HG03432 (cell line): ENCODE results near the gene STXBP6.

ENCODE experiments used
- ATAC-seq: cut with Tn5 transposase; IDR thresholded peaks from one replicate; pipeline ENCODE4 v1.9.1; 2021; ENCODE audit warnings: mild to moderate bottlenecking, moderate library complexity; ENCODE audit not compliant: unreplicated experiment

STXBP6 gene

GRCh38 chr14:25049568-25050268, at the start of gene STXBP6:
Gene STXBP6, minus strand, starts transcription at chr14:25050147. Its CDS starts 75,329 bp downstream, at chr14:24974818.
- peak; percentile 68 for ATAC-seq

- ATAC-seq: no peak
Measured at GRCh38 chr14:25097120-25097519, 47.2 kb upstream of the STXBP6 start.

- ATAC-seq: no peak
Measured at GRCh38 chr14:25095736-25096437, 45.9 kb upstream of the STXBP6 start.

GRCh38 chr14:25094171-25094907, 44.4 kb upstream of the STXBP6 start:
- ATAC-seq: no peak

GRCh38 chr14:25092258-25092740, 42.4 kb upstream of the STXBP6 start:
- no peak for ATAC-seq

- no peak for ATAC-seq
Measured at GRCh38 chr14:25090716-25091454, 40.9 kb upstream of the STXBP6 start.

GRCh38 chr14:25090256-25090655, 40.3 kb upstream of the STXBP6 start:
- no peak for ATAC-seq

- ATAC-seq: no peak
Measured at GRCh38 chr14:25089496-25089895, 39.5 kb upstream of the STXBP6 start.

GRCh38 chr14:25086821-25087396, 37.0 kb upstream of the STXBP6 start:
- ATAC-seq: no peak

DNA sequence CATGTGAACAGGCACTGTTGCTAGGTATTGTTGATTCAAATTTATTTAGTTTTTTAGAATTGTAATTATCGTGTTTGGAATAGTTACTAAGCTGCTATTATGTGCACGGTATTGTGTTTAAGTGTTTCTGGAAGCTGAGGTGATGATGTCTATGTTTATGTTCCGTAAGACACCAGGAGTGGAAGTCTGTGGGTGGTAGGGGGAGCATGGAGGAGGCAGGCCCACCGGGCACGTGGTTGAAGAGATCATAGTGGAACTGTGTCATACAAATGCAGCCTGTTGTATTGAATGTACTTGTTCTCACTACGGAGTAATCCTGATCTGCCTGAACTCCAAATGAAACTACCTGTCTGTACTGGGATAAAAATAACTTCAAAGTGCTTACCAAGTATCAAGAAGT, 36.1 kb upstream of the STXBP6 start:
- ATAC-seq: no peak

GRCh38 chr14:25080682-25081081, 30.7 kb upstream of the STXBP6 start:
- no peak for ATAC-seq

GRCh38 chr14:25079311-25079710, 29.4 kb upstream of the STXBP6 start:
- no peak for ATAC-seq

DNA sequence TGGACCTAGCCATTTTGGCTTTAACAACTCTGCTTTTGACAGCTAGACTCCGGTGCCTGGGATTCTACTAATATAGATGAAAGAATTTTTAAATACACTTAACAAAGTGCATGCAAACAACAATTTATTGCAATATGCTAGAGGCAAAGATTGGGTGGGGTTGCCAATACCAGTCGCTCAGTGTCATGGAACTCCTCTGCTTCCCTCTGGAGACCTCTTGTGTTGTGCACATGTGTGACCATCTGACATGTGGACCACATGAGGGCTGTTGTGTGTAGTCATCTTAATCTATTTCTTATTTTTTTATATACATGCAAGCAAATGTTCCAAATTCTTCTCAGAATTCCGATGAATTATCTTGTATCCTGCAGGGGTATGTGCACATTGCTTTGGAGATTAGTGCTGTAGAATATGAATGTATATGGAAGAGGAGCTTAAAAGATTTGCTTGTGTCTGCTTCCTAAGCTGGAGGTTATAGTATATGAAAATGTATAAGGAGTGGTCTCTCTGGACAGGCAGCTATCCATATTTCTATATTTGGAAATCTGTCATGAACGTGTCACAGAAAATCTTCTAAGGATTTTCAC, 24.2 kb upstream of the STXBP6 start:
- no peak for ATAC-seq

- no peak for ATAC-seq
Measured at GRCh38 chr14:25069879-25070278, 19.9 kb upstream of the STXBP6 start.

- ATAC-seq: no peak
Measured at GRCh38 chr14:25067600-25067999, 17.7 kb upstream of the STXBP6 start.

DNA sequence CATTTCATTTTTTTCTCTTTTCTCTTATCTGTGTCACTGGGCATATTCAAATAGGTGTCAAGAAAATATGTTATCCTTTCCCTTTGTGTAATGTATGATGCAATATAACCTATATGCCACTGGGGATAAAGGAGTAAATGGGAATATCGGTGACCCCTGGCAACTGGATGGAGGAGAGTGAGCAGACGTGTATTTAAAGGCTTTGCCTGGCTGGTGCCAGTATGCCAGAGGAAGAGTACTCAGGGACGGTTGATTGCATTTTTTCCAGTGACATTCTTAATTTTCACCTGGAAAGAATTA, 12.0 kb upstream of the STXBP6 start:
- ATAC-seq: no peak

DNA sequence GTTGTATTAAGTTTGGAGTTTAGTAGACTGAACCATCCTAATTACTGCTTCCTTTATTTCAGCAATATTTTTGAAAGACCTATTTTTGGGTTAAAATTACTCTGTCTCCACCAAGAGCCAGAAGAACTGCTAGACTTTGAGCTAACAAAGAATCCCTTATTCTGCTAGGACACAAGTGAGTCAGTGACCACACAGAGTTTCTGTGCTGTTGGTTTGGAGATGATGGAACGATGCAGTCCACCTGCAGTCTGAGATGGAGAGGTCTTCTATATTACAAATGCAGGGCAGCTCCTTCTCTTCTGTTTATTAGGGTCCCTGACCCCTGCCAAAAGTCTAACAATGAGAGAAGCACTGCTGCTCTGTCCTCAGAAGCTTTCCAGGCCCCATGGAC, 6.7 kb upstream of the STXBP6 start:
- ATAC-seq: peak; percentile 46

DNA sequence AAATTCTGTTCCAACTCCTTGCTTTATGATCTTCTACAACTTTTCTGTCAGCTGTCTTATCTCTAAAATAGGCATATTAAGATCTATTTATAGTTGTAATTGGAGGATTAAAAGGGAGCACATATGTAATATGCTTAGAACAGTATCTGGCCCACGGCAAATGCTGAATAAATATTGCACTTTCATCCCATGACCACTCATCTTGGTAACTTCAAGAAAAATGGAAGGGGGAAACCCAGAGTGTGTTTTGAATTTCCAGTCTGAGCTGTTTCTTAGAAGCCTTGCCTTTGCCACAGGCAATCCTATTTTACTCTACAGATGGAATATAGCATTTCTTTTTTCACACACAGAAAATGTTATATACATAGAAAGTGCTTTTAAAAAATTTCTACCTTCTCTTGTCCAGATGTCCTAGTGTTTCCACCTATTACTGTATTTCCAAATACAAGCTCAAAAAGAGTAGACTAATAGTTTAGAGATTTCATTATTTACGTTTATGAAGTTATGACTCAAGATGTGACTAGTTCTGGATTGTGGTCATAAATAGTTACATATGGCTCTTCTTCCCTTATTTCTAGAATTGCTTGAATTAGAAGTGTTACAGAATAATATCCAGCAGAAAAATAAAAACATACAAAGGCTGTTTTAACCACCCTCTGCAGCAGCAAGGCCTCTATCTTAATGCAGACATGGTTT, 6.2 kb upstream of the STXBP6 start:
- ATAC-seq: peak; percentile 19

- ATAC-seq: no peak
Measured at GRCh38 chr14:25055005-25055404, 5.1 kb upstream of the STXBP6 start.

DNA sequence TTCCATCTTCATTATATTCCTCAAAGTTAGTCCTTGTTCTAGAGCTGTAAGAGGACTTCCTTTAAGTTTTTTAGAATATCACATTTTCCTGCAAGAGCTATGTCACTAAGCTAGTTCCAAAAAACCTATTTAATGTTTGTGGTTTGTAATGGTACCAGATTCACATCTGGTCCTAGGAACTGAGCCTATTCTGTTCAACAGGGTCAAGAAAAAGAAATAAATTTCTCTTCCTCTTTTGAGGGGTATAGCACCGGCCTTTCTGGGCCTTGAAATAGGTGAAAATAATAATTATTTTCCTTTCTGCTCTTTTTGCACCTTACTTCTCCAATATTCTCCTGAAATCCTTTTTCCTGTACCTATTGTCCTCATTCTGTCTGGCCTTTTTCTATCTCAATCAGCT, 3.6 kb upstream of the STXBP6 start:
- no peak for ATAC-seq
